Measurements from ENCODE around the gene CDC123.
"Not testable (repeated sequence)": the region's sequence is repeated elsewhere in the genome, so short reads cannot be mapped to it uniquely, and the experiment has no call there.

CDC123 gene, protein sequence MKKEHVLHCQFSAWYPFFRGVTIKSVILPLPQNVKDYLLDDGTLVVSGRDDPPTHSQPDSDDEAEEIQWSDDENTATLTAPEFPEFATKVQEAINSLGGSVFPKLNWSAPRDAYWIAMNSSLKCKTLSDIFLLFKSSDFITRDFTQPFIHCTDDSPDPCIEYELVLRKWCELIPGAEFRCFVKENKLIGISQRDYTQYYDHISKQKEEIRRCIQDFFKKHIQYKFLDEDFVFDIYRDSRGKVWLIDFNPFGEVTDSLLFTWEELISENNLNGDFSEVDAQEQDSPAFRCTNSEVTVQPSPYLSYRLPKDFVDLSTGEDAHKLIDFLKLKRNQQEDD

DNA sequence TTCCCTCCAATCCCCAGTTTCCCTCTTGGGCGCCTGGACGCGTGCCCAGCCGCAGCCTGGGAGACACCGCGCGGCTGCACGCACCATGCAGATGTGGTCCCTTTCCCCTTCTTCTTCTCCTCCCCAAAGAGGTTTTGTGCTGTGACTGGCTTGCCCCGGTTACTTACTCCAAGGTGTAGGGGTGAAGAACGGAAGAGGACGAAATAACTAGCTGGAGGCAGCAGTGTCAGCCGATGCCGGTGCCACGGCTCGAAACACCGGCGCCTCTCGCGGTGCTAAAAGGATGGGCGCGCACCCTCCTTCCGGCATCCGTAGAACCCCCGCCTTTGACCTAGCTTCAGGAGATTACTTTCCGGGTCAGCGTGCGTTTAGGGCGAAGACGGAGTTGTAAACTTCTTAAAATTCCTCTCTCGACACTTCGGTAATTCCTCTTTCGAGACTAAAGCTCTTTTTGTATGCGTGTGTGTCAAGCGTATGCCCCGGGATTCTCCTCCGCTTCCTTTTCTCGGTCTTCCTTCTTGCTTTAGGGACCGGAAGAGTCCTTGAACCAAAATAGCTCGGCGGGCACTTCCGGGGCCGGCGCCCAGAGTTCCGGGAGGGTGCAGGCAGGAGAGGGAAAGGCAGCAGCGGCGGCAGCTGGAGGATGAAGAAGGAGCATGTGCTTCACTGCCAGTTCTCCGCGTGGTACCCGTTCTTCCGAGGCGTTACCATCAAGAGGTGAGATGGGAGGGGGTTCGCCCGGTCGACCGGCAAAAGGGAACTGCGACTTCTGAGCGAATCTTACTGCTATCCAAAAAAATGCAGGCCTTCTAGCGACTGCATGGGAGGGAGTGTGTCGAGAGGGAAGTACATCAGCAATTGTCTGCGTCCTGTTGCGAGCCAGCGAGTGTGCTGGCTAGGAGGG is at the start of gene CDC123, which contains the start of gene NUDT5:
CDC123 (plus strand) TSS at position 586 of the 904 bp plus-strand sequence; CDS start at position 644, 58 bp downstream.
NUDT5 (minus strand) TSS at position 289 of the 904 bp plus-strand sequence. CDS start 9,600 bp downstream, outside the sequence.
- H3K4me1 ChIP-seq (ENCODE audit: insufficient read depth, low read length) = no peaks in the 10 kb centered on the region
- peak within 1 kb of the TSS; percentile 95 for H3K9ac ChIP-seq (ENCODE audit: low read depth, low read length)
- no peaks in the 10 kb centered on the region for H3K9me3 ChIP-seq (ENCODE audit: control insufficient read depth, insufficient read depth, low read length)
- H3K36me3 ChIP-seq (ENCODE audit: insufficient read depth, low read length) = peaks cover 8% of the 10 kb centered on the region

DNA sequence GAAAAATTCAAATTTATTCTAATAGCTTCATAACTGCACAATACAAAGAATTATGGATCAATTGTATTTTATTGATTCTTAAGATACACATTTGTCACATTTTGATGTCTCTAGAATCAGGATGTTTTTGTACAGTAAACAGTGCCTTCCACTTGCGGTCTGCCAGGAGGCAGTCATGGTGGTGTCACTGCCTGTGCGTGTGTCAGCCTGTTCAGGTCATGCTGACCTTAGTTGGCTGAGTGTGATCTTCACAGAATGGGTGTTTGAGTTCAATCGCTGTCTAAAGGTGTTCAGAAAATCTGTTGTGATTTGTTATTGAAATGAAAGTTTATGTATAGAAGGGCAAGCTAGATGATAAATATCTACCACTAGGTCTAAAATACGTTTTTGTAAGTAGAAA is 45.8 kb upstream of the CDC123 start:
- Histone ChIP-seq H3K9ac (ENCODE audit: low read depth, low read length) (no peak overlapping the region), H3K4me1 (ENCODE audit: insufficient read depth, low read length) (no peaks in the 10 kb centered on the region), H3K36me3 (ENCODE audit: insufficient read depth, low read length) (peaks cover 2% of the 10 kb centered on the region), H3K9me3 (ENCODE audit: control insufficient read depth, insufficient read depth, low read length) (no peaks in the 10 kb centered on the region)

DNA sequence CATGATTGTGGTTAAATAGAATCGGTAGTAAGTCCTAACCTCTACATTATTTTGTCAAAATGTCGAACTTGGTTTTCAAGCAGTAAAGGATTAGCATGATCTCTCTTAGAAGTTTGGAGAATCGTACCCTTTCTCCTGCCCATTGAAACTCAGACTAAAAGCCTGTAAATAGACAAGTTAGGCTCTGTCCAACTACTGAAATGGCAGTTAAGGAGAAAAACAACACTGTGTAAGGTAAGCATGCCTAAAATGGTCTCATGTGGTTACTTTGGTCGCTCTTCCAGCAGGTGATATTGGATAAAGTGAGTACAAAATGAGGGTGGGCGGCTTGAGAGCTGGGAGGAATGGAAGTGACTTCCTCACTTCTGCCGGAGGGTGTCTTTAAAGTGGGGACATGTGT is 41.5 kb upstream of the CDC123 start:
- Histone ChIP-seq H3K36me3 (ENCODE audit: insufficient read depth, low read length) (peaks cover 2% of the 10 kb centered on the region), H3K9me3 (ENCODE audit: control insufficient read depth, insufficient read depth, low read length) (no peaks in the 10 kb centered on the region), H3K9ac (ENCODE audit: low read depth, low read length) (no peak overlapping the region), H3K4me1 (ENCODE audit: insufficient read depth, low read length) (no peaks in the 10 kb centered on the region)

DNA sequence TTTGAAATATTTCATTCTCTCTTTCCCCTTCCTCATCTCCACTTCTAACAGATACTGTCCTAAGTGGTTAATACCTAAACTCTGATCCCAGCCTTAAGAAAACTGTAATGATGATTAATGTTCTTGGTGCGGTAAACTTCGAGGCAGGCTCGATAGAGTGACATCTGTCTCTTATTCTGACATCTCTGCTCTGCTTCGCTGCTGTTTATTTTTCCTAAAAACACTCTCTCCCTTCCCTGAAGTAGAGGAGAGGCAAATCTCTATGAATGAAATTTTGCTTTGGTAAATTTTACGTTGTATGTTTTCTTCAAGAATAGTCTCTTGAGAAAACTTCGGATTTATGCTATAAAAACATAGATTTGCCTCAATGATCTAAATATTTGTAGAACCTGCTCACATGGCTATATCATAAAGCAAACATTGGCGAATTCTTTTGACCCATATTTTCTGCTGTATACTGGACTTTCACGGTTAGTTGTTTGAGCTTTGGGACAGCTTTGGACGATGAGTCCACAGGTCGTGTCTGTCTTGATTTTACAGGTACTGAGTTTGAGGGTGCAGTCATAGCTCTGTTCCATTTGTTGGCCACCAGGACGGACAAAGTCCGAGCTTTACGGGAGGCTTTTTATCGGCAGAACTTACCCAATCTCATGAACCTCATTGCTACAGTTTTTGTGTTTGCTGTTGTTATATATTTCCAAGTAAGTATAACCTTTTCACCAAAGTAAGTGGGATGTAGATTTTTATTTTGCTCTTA is 39.4 kb upstream of the CDC123 start:
- H3K9me3 ChIP-seq (ENCODE audit: control insufficient read depth, insufficient read depth, low read length) = no peaks in the 10 kb centered on the region
- no peak overlapping the region for H3K9ac ChIP-seq (ENCODE audit: low read depth, low read length)
- H3K36me3 ChIP-seq (ENCODE audit: insufficient read depth, low read length) = peaks cover 7% of the 10 kb centered on the region; the same call in 1 of the 2 replicates
- H3K4me1 ChIP-seq (ENCODE audit: insufficient read depth, low read length) = no peaks in the 10 kb centered on the region

DNA sequence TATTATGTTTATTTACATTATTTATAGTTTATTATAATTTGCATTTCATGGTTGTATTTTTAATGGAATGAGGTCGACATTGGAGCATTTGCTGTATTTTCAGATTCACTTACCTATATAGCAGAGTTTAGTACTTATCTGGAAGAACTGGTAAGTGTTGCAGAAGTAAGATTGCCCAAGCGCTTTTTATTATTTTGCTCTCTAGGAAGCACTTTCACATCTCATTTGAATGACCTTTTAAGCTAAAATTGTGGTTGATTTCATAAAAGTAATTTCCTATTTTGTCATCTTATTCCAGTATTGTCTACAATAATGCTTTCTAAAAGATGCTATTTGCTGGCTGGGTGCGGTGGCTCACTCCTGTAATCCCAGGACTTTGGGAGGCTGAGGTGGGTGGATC is 37.9 kb upstream of the CDC123 start:
- Histone ChIP-seq H3K36me3 (ENCODE audit: insufficient read depth, low read length) (peaks cover 7% of the 10 kb centered on the region; the same call in 1 of the 2 replicates), H3K9ac (ENCODE audit: low read depth, low read length) (no peak overlapping the region), H3K9me3 (ENCODE audit: control insufficient read depth, insufficient read depth, low read length) (no peaks in the 10 kb centered on the region), H3K4me1 (ENCODE audit: insufficient read depth, low read length) (no peaks in the 10 kb centered on the region)

DNA sequence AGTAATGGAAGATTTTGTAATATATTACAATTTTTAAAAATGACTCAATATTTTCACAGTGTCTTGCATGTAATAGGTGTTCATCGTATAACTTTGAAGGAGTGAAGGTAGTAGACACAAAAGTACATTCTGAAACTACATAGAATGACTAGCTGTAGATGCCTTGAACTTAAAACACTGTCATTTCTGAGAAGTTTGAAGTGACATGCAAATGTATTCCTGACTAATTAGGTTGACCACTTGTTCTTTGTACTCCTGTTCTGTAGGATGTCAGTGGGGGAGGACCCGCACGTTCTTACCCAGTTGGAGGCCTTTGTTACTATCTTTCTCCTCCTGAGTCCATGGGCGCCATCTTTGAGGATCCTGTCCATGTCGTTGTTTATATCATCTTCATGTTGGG is 35.3 kb upstream of the CDC123 start:
- peaks cover 5% of the 10 kb centered on the region; the same call in 1 of the 2 replicates for H3K36me3 ChIP-seq (ENCODE audit: insufficient read depth, low read length)
- no peak overlapping the region for H3K9ac ChIP-seq (ENCODE audit: low read depth, low read length)
- H3K4me1 ChIP-seq (ENCODE audit: insufficient read depth, low read length) = no peaks in the 10 kb centered on the region
- no peaks in the 10 kb centered on the region for H3K9me3 ChIP-seq (ENCODE audit: control insufficient read depth, insufficient read depth, low read length)

DNA sequence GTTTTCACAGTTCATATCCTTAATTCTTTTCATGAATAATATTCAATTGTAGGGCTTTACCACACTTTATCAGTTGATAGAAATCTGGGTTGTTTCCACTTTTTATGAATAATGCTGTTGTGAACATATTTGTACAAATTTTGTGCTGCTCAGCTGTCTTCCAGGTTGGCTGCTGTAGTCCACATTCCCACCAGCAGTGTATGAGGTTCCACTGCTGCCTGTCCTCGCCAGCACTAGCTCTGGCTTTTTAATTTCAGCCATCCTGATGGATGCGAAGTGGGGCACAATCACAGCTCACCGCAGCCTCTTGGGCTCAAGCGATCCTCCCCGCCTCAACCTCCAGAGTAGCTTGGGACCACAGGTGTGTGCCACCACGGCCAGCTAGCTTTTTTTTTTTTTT is 33.1 kb upstream of the CDC123 start:
- Histone ChIP-seq H3K9me3 (ENCODE audit: control insufficient read depth, insufficient read depth, low read length) (no peaks in the 10 kb centered on the region), H3K36me3 (ENCODE audit: insufficient read depth, low read length) (peaks cover 15% of the 10 kb centered on the region; the same call in 1 of the 2 replicates), H3K4me1 (ENCODE audit: insufficient read depth, low read length) (no peaks in the 10 kb centered on the region), H3K9ac (ENCODE audit: low read depth, low read length) (no peak overlapping the region)

DNA sequence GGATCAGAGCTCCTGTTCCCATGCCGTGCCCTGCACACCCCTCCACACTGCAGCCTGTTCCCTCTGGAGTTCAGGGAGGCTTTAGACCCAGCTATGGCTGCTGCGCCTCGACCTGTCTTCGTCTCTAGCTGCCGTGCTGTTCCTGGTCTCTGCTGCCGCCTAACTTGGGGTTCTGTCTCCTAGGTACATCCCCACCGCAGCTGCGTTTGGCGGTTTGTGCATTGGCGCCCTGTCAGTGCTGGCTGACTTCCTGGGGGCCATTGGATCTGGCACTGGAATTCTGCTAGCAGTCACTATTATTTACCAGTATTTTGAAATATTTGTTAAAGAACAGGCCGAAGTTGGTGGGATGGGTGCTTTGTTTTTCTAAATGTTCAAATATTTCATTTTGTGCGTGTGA is 31.9 kb upstream of the CDC123 start:
- no peak overlapping the region for H3K9ac ChIP-seq (ENCODE audit: low read depth, low read length)
- H3K9me3 ChIP-seq (ENCODE audit: control insufficient read depth, insufficient read depth, low read length) = no peaks in the 10 kb centered on the region
- no peaks in the 10 kb centered on the region for H3K4me1 ChIP-seq (ENCODE audit: insufficient read depth, low read length)
- H3K36me3 ChIP-seq (ENCODE audit: insufficient read depth, low read length) = peaks cover 17% of the 10 kb centered on the region

DNA sequence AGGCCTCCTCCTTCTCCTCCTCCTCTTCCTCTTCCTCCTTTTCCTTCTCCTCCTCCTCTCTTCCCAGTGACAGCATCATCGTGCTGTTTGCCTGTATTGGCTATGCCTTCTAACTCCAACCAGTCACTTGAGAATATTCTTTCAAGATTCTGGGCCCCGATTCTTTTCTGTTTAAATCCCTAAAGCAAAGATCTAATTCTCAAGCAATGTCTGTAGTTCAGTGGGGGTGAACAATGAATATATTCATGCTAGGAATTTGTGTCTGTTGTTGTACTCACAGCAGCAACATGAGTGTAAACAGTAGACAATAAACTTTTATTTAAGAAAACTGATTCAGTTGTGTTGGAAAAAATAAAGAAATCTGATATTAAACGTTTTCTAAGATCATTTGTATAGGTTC is 31.0 kb upstream of the CDC123 start:
- peaks cover 25% of the 10 kb centered on the region for H3K36me3 ChIP-seq (ENCODE audit: insufficient read depth, low read length)
- no peaks in the 10 kb centered on the region for H3K4me1 ChIP-seq (ENCODE audit: insufficient read depth, low read length)

DNA sequence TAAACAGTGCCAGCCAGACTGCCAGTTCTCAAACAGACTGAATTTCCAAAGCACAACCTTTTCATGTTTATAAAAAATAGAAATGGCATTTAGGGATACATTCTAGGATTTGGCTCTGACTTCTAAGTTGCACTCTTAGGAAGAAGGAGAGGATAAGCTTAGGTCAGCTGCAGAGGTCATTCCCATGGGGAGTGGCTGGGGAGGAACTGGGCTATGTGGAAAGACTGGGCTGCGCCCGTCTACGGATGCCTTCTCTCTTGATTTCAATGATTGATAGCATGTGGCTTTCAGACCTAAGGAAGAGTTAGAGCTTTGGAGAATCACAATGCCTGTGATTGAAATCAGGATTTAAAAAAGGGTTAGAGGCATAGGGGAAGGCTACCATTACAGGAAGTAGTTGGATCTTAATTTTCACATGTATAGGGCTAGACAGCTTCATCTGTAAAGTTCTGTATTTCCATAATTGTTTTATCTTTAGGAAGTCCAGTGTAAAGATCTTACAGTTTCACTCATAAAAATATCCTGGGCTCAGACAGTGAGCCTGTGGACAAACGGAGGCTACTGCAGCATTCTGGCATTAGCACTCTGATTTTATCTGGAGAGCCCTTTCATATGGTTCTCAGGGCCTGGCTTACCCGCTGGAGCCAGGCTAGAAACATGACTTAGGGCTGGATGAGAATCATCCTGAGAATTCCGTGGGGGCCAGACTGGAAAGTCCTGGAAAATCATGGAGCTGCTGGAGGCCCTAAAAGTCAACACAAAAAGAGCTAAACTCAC is 29.8 kb upstream of the CDC123 start:
- no peaks in the 10 kb centered on the region for H3K9me3 ChIP-seq (ENCODE audit: control insufficient read depth, insufficient read depth, low read length)
- no peak overlapping the region for H3K9ac ChIP-seq (ENCODE audit: low read depth, low read length)
- H3K4me1 ChIP-seq (ENCODE audit: insufficient read depth, low read length) = no peaks in the 10 kb centered on the region
- peaks cover 28% of the 10 kb centered on the region for H3K36me3 ChIP-seq (ENCODE audit: insufficient read depth, low read length)

More for the DNA sequence above, 31.0 kb upstream of the CDC123 start:
- H3K9ac ChIP-seq (ENCODE audit: low read depth, low read length) = no peak overlapping the region
- no peaks in the 10 kb centered on the region for H3K9me3 ChIP-seq (ENCODE audit: control insufficient read depth, insufficient read depth, low read length)

DNA sequence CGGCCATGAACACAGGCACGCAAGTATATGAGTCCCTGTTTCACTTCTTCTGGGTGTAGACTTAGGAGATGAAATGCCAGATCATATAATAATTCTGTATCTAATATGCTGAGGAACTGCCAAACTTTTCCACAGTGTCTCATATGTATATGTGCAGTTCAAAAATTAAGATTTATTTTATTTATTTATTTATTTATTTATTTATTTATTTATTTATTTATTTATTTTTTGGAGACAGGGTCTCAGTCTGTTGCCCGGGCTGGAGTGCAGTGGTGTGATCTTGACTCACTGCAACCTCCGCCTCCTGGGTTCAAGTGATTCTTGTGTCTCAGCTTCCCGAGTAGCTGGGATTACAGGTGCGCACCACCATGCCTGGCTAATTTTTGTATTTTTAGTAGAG is 24.5 kb upstream of the CDC123 start:
- H3K9me3 ChIP-seq (ENCODE audit: control insufficient read depth, insufficient read depth, low read length); H3K4me1 ChIP-seq (ENCODE audit: insufficient read depth, low read length): not testable (repeated sequence)
- H3K36me3 ChIP-seq (ENCODE audit: insufficient read depth, low read length) = peaks cover 29% of the 10 kb centered on the region

DNA sequence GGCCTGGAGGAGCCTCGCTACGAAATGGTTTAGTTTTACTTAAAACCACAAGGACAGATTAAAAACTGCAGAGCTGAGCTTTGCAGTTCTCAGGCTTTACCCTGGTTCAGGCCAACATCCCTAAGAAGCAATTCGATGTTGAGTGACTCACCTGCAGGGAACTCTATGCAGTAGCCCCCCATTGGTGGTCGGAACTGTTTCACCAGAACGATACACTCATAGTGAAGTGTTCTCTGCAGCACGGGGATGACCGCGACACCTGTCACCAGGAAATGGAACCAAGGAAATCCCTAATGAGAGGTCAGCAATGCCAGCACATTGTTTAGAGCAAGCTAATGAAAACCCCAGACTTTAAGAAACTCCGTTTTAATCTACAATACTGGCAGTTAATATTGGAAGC is 18.3 kb upstream of the CDC123 start:
- Histone ChIP-seq H3K9me3 (ENCODE audit: control insufficient read depth, insufficient read depth, low read length) (no peaks in the 10 kb centered on the region), H3K36me3 (ENCODE audit: insufficient read depth, low read length) (peaks cover 29% of the 10 kb centered on the region), H3K9ac (ENCODE audit: low read depth, low read length) (no peak overlapping the region), H3K4me1 (ENCODE audit: insufficient read depth, low read length) (peaks cover 25% of the 10 kb centered on the region)

More for the DNA sequence above, 24.5 kb upstream of the CDC123 start:
- H3K9ac ChIP-seq (ENCODE audit: low read depth, low read length) = not testable (repeated sequence)

DNA sequence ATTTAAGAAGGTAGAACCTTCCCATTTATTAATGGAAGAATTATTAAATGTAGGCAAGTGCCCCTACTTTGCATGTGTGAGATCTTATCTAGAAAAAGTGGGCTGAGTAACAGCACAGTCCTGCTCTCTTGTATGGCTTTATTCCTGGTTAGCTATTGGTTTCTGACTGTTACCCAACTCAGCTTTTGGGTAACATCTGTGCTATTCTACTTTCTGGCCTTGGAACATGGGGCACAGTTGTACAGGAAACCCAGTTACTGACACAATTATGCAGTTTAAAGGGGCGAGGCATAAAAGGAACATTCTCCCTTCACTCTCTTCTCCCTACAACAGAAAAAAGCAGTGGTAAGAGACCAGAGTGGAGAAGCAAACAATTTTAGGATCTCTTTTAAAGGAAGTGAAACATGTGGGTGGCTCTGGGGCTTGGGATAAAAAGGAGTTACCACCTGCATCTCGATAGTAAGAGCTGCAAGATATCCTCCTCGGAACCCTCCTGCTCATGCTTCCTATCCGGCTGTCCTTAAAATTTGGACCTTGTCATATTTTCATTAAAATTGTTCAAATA is 16.3 kb upstream of the CDC123 start:
- peaks cover 25% of the 10 kb centered on the region for H3K4me1 ChIP-seq (ENCODE audit: insufficient read depth, low read length)

More for the DNA sequence above, 16.3 kb upstream of the CDC123 start:
- H3K9ac ChIP-seq (ENCODE audit: low read depth, low read length) = no peak overlapping the region
- H3K36me3 ChIP-seq (ENCODE audit: insufficient read depth, low read length) = peaks cover 29% of the 10 kb centered on the region
- no peaks in the 10 kb centered on the region for H3K9me3 ChIP-seq (ENCODE audit: control insufficient read depth, insufficient read depth, low read length)

All from ES-I3 (cell line).